HG03342 (cell line): ENCODE data around the gene FBXL3.
"Not testable (repeated sequence)": the region's sequence is repeated elsewhere in the genome, so short reads cannot be mapped to it uniquely, and the experiment has no call there.

Source experiments
- ATAC-seq: cut with Tn5 transposase; IDR thresholded peaks from one replicate; pipeline ENCODE4 v1.9.1; 2021; ENCODE audit warnings: mild to moderate bottlenecking, moderate library complexity; ENCODE audit not compliant: unreplicated experiment

FBXL3 gene

GRCh38 chr13:76991796-76992547 lies 35.0 kb downstream of the FBXL3 start, which contains the start of gene CLN5:
Gene CLN5, plus strand, starts transcription at chr13:76992081. Its CDS starts 18 bp downstream, at chr13:76992099.
- peak; percentile 96 for ATAC-seq

- peak; percentile 46 for ATAC-seq
Observed at GRCh38 chr13:76991432-76991795, 35.5 kb downstream of the FBXL3 start.

GRCh38 chr13:76983676-76984075 lies 43.3 kb downstream of the FBXL3 start:
- no peak for ATAC-seq

- no peak for ATAC-seq
Observed at GRCh38 chr13:76982061-76982460, 44.9 kb downstream of the FBXL3 start.

- peak; percentile 99 for ATAC-seq
Observed at GRCh38 chr13:76980075-76980718, 46.8 kb downstream of the FBXL3 start.

- ATAC-seq = no peak
Observed at GRCh38 chr13:76976929-76977328, 50.0 kb downstream of the FBXL3 start.

- ATAC-seq = no peak
Observed at GRCh38 chr13:76976490-76976889, 50.5 kb downstream of the FBXL3 start.

GRCh38 chr13:76975863-76976262 lies 51.1 kb downstream of the FBXL3 start:
- ATAC-seq = no peak

- no peak for ATAC-seq
Observed at GRCh38 chr13:76974618-76974975, 52.4 kb downstream of the FBXL3 start.

- ATAC-seq = no peak
Observed at GRCh38 chr13:76973920-76974617, 52.9 kb downstream of the FBXL3 start.

- no peak for ATAC-seq
Observed at GRCh38 chr13:76971851-76972829, 54.8 kb downstream of the FBXL3 start.

- ATAC-seq = no peak
Observed at GRCh38 chr13:76971215-76971614, 55.7 kb downstream of the FBXL3 start.

GRCh38 chr13:76969488-76970365 lies 57.2 kb downstream of the FBXL3 start:
- ATAC-seq = no peak

GRCh38 chr13:76968041-76968440 lies 58.9 kb downstream of the FBXL3 start:
- no peak for ATAC-seq

- ATAC-seq = no peak
Observed at GRCh38 chr13:76967031-76967430, 59.9 kb downstream of the FBXL3 start.

GRCh38 chr13:76965759-76966421 lies 61.1 kb downstream of the FBXL3 start:
- no peak for ATAC-seq

- not testable (repeated sequence) for ATAC-seq
Observed at GRCh38 chr13:76959734-76960133, 67.2 kb downstream of the FBXL3 start.

- ATAC-seq = no peak
Observed at GRCh38 chr13:76958841-76959432, 68.0 kb downstream of the FBXL3 start.

- ATAC-seq = no peak
Observed at GRCh38 chr13:76955661-76956060, 71.3 kb downstream of the FBXL3 start.
